ENCODE data around the gene PFKL.
A peak's percentile ranks its signal among the peaks of the same experiment; 100 is the strongest.

Gene PFKL

DNA sequence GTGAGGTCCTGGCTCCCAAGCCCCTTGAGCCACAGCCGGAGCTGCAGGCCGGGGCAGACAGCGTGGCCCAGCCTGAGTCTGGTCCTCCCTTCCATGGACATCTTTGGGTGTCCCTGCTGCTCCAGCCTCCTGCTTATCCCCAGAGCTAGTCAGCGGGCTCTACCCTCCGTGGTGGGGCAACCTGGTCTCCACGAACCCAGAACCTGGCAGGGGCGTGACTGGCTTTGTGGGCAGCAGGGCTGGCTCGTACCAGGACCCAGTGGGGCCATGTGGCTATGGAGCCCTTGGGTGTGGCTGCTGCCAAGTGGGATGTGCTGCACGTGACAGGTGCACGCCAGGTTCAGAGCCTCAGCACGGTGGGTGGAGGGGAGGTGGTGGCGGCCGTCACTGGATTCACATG, 21.0 kb downstream of the PFKL start:
- Mint-ChIP-seq H3K27me3 (no peaks in the 10 kb centered on the region), H3K36me3 (peaks cover 10% of the 10 kb centered on the region), H3K4me1 (no peaks in the 10 kb centered on the region), H3K4me3 (no peak overlapping the region), H3K27ac (no peak overlapping the region), H3K9me3 (no peaks in the 10 kb centered on the region)
- no peak for DNase-seq (ENCODE audit: low spot score in 2 of 2)
- ATAC-seq (ENCODE audit: low read depth), result no peak

DNA sequence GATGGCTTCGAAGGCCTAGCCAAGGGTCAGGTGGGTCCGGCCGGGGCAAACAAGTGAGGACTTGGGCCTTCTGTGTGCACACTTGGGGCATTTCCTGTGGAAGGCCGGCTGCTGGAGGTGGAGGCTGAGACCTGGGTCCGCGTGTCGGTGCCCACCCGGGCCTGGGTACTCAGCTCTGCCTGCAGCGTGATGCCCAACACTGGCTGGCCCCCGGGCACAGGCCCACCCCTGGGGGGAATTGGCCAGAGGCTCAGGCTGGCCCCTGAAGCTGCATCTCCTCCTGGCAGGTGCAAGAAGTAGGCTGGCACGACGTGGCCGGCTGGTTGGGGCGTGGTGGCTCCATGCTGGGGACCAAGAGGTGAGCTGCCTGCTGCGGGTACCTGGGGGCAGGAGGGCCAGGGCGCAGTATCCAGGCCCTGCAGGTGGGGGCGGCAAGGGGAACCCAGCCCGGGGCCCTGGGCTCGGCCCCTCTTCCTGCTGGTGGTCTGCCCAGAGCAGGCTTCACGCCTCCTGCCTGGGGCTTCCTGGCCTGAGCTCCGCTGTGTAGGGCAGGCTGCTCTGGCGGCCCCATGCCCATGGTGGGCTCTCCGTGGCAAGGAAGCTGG, 22.1 kb downstream of the PFKL start:
- H3K4me3 Mint-ChIP-seq, result no peak overlapping the region
- no peaks in the 10 kb centered on the region for H3K4me1 Mint-ChIP-seq
- ATAC-seq (ENCODE audit: low read depth) (no peak), DNase-seq (ENCODE audit: low spot score in 2 of 2) (no peak)
- no peaks in the 10 kb centered on the region for H3K27me3 Mint-ChIP-seq
- no peak overlapping the region for H3K27ac Mint-ChIP-seq
- H3K9me3 Mint-ChIP-seq, result no peaks in the 10 kb centered on the region
- peaks cover 7% of the 10 kb centered on the region for H3K36me3 Mint-ChIP-seq

DNA sequence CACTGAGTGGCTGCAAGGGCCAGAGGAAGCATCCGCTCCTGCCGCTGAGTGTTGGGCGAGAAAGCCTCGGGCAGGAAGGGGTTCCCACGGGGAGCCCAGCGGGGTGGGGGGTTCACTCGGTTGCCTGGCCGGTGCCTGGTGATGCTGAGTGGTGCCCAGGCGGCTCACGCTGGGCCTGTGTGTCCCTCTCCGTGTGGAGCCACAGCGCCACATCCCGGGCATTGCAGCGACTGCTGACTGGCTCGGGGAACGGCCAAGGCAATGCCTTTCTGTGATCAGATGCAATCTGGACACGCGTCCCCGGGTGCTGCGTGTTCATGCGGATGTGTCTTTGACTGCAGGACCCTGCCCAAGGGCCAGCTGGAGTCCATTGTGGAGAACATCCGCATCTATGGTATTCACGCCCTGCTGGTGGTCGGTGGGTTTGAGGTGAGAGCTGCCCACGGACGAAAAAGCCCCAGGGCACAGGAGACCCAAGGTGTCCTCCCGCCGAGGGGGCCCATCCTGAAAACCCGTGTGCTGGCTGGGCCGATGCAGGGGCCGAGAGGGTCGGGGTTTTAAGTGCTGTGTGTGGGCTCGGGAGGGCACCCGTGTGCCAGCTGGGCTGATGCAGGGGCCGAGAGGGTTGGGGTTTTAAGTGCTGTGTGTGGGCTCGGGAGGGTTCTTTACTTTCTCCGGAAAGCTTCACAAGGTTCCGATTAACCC, 22.9 kb downstream of the PFKL start:
- Mint-ChIP-seq H3K27me3 (no peaks in the 10 kb centered on the region), H3K4me1 (no peaks in the 10 kb centered on the region), H3K27ac (no peak overlapping the region), H3K36me3 (peaks cover 7% of the 10 kb centered on the region), H3K9me3 (no peaks in the 10 kb centered on the region), H3K4me3 (no peak overlapping the region)
- no peak for DNase-seq (ENCODE audit: low spot score in 2 of 2)
- ATAC-seq (ENCODE audit: low read depth), result no peak

DNA sequence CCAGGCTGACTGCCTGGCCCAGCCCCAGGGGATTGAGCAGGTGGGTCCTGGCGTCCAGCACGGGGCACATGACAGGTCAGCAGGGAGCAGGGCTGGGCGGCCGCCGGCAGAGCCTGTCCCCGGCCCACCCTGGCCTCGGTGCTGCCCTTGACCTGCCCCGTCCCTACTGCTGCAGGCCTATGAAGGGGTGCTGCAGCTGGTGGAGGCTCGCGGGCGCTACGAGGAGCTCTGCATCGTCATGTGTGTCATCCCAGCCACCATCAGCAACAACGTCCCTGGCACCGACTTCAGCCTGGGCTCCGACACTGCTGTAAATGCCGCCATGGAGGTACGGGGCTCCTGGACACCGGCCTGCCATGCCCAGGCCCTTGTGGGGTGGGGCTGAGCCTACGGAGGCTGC, 23.7 kb downstream of the PFKL start:
- no peaks in the 10 kb centered on the region for H3K9me3 Mint-ChIP-seq
- ATAC-seq (ENCODE audit: low read depth) (no peak), DNase-seq (ENCODE audit: low spot score in 2 of 2) (no peak)
- no peak overlapping the region for H3K4me3 Mint-ChIP-seq
- H3K4me1 Mint-ChIP-seq, result peaks cover 3% of the 10 kb centered on the region
- H3K27me3 Mint-ChIP-seq, result no peaks in the 10 kb centered on the region
- H3K27ac Mint-ChIP-seq, result no peak overlapping the region
- H3K36me3 Mint-ChIP-seq, result peaks cover 7% of the 10 kb centered on the region

DNA sequence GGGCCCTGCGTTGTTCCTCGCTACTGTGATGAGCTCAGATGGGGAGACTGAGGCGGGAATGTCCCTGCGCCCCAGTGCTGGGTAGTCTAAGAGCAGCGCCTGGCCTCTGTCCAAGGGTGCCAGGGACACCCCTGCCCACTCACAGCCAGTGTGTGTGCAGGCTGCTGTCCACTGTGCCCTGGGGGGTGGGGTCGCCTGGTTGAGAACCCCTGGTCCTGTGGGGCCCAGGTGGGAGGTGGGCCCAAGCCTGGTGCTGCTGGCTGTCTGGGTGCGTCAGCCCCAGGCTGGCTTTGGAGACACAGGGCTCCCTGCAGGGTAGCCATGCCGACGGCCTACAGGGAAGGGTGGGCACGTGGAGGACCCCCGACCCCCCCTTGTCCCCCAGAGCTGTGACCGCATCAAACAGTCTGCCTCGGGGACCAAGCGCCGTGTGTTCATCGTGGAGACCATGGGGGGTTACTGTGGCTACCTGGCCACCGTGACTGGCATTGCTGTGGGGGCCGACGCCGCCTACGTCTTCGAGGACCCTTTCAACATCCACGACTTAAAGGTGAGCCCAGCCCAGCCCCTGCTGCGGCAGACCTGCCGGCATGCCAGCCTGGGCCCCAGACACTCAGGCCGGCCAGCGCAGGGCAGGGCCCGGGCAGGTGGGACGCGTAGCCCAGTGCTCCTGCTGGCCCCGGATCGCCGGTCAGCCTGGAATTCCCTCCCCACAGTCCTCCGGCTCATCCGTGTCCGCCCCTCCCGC, 24.4 kb downstream of the PFKL start:
- Mint-ChIP-seq H3K9me3 (no peaks in the 10 kb centered on the region), H3K4me3 (no peak overlapping the region)

DNA sequence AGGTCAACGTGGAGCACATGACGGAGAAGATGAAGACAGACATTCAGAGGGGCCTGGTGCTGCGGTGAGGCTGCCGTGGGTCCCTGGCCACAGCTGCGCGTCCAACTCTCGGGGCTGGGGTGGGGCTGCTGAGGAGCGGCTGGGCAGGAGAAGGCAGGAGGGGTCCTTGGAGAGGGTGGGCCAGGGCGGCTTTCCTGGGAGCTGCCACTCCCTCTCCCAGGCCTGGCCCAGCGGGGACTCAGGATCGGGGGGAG, 24.9 kb downstream of the PFKL start:
- Mint-ChIP-seq H3K4me3 (no peak overlapping the region), H3K27me3 (no peaks in the 10 kb centered on the region), H3K4me1 (peaks cover 3% of the 10 kb centered on the region), H3K9me3 (no peaks in the 10 kb centered on the region), H3K36me3 (peaks cover 7% of the 10 kb centered on the region), H3K27ac (no peak overlapping the region)
- ATAC-seq (ENCODE audit: low read depth), result no peak
- no peak for DNase-seq (ENCODE audit: low spot score in 2 of 2)

More for the DNA sequence above, 24.4 kb downstream of the PFKL start:
- Mint-ChIP-seq H3K27me3 (no peaks in the 10 kb centered on the region), H3K4me1 (peaks cover 3% of the 10 kb centered on the region), H3K36me3 (peaks cover 7% of the 10 kb centered on the region), H3K27ac (no peak overlapping the region)
- DNase-seq (ENCODE audit: low spot score in 2 of 2), result no peak
- ATAC-seq (ENCODE audit: low read depth), result no peak

DNA sequence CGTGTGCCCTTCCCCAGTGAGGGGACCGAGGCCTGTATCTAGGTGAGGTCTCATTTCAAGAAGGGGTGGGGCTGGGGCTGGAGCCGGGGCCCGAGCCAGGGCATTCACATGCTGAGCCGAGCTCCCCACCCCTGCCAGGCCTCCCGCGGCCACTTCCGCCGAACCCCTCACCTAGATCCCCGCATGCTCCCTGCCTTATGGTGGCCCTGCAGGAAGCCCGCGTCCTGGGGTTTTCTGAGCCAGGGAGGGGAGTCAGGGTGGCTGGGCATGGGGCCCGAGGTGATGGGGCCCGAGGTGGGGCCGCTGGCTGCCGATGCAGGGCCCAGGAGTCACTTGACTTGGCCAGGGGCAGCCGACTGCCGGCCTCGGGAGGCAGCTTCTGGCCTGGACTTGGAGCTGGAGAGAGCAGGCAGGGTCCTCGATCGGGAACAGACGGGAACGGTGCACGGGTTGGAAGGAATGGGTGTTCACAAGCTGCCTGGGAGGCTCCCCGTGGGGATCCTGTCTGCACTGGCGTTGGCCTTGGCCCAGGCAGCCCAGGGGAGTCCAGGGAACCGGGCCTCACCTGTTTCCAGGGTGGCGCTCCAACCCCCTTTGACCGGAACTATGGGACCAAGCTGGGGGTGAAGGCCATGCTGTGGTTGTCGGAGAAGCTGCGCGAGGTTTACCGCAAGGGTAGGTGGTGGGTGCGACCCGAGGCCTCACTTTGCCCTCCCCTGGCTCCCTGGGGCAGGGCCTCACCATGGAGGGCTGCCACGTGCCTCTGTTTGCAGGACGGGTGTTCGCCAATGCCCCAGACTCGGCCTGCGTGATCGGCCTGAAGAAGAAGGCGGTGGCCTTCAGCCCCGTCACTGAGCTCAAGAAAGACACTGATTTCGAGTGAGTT, 25.8 kb downstream of the PFKL start:
- Mint-ChIP-seq H3K4me3 (no peak overlapping the region), H3K36me3 (peaks cover 7% of the 10 kb centered on the region), H3K27me3 (no peaks in the 10 kb centered on the region), H3K4me1 (peaks cover 3% of the 10 kb centered on the region), H3K27ac (no peak overlapping the region), H3K9me3 (no peaks in the 10 kb centered on the region)
- DNase-seq (ENCODE audit: low spot score in 2 of 2) (no peak), ATAC-seq (ENCODE audit: low read depth) (no peak)

DNA sequence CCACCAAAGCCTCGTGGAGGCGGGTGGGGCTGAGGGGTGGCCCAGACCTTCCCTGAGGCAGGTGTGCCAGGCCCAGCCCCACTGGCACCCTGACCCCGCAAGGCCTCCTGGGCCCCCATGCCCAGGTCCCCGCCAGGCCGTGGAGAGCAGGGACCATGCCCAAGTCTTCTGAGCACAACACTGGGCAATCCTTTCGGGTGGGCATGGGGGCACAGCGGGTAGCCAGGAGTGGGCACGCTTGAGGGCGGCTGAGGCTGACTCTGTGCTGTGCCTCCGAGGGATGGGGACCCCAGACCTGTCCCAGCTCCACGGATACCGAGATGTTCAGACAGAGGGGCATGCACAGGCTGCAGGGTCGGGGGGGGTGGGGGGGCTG, 26.4 kb downstream of the PFKL start:
- Mint-ChIP-seq H3K9me3 (no peaks in the 10 kb centered on the region), H3K27me3 (no peaks in the 10 kb centered on the region), H3K36me3 (peaks cover 7% of the 10 kb centered on the region), H3K4me1 (peaks cover 3% of the 10 kb centered on the region), H3K27ac (no peak overlapping the region), H3K4me3 (no peak overlapping the region)
- DNase-seq (ENCODE audit: low spot score in 2 of 2) (no peak), ATAC-seq (ENCODE audit: low read depth) (no peak)

DNA sequence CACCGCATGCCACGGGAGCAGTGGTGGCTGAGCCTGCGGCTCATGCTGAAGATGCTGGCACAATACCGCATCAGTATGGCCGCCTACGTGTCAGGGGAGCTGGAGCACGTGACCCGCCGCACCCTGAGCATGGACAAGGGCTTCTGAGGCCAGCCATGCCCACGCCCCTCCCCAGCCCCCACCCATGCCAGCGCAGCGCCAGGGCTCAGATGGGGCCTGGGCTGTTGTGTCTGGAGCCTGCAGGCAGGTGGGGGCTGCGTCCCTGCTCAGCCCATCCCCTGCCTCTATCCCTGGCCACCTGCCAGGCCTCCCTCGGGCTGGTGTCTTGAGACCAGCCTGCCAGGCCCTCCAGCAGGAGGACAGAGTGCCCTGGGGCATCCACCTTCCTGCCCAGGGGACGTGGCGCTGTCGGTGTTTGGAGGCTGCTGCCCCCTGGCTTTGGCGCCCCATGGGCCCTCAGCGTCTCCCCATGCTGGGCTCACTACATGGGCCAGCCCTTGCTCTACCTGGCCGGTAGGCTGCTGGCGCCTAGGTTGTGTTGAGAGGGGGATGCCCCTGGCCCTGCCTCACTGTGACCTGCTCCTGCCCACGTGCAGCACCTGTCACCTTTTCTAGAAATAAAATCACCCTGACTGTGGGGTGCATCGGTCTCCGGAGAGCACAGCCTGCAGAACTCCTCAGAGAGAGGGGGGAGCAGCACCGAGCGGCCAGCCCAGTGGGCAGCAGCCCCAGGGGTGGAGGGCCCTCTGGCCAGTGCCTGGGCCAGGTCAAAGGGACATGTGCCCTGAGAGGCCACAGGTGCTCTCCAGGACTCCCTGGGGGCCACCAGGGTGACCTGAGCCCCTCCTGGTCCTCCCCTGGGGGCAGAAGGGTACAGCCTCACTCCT, 27.1 kb downstream of the PFKL start:
- no peaks in the 10 kb centered on the region for H3K9me3 Mint-ChIP-seq
- no peak overlapping the region for H3K27ac Mint-ChIP-seq
- H3K36me3 Mint-ChIP-seq, result peaks cover 7% of the 10 kb centered on the region
- DNase-seq (ENCODE audit: low spot score in 2 of 2) (no peak), ATAC-seq (ENCODE audit: low read depth) (peak; percentile 18)
- peaks cover 3% of the 10 kb centered on the region for H3K4me1 Mint-ChIP-seq
- H3K4me3 Mint-ChIP-seq, result no peak overlapping the region
- H3K27me3 Mint-ChIP-seq, result no peaks in the 10 kb centered on the region

DNA sequence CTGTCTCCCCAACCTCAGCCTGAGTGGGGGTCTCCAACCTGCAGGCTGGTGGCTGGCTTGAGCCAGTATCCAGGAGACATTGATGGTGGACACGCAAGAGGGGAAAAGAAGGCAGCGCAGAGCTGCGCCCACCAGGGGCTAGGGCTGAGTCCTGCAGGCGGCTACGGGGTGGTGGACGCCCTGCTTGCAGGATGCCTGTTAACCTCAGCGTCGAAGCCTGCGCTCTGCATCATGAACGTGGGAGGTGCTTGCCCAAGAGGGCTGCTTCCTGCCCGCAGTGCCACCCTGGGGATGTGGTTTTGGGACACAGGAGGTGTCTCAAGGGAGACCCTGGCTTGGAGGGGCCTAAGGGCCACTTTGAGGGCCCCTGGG, 27.7 kb downstream of the PFKL start:
- H3K4me3 Mint-ChIP-seq, result no peak overlapping the region
- H3K4me1 Mint-ChIP-seq, result peaks cover 3% of the 10 kb centered on the region
- no peak for DNase-seq (ENCODE audit: low spot score in 2 of 2)
- H3K36me3 Mint-ChIP-seq, result peaks cover 7% of the 10 kb centered on the region
- no peaks in the 10 kb centered on the region for H3K27me3 Mint-ChIP-seq
- no peaks in the 10 kb centered on the region for H3K9me3 Mint-ChIP-seq
- H3K27ac Mint-ChIP-seq, result no peak overlapping the region
- ATAC-seq (ENCODE audit: low read depth), result peak; percentile 18

DNA sequence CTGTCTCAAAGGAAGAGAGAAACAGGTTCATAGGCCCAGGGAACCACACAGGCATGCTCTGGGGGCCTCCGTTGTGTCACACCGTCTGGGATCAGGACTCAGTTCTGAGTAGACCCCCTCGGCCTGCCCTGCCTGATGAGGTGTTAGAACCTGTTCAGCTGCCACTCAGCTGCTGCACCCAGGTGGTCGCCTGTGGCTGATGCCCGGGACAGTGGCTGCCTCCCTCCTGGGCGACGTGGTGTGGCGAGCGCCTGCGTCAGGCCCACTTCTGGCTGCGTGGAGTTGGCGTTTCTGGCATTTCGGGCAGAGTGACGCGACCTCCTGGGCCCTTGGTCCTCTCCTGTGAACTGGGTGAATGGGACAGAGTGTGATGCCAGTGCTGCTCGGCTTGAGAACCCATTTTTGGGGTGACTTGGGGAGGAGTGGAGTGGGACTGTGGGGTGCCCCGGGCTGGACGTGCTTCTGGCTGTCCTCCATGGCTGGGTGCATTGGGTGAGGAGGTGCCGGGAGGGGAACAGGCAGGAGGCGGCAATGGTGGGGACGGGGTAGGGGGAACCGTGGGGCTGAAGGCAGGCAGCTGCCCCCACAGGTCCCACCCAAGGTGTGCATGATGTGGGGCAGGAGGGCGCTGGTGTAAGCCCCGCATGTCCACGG, 28.5 kb downstream of the PFKL start:
- Mint-ChIP-seq H3K4me3 (no peak overlapping the region), H3K27me3 (no peaks in the 10 kb centered on the region), H3K9me3 (no peaks in the 10 kb centered on the region), H3K4me1 (peaks cover 3% of the 10 kb centered on the region), H3K36me3 (peaks cover 2% of the 10 kb centered on the region), H3K27ac (no peak overlapping the region)
- no peak for DNase-seq (ENCODE audit: low spot score in 2 of 2)
- no peak for ATAC-seq (ENCODE audit: low read depth)

DNA sequence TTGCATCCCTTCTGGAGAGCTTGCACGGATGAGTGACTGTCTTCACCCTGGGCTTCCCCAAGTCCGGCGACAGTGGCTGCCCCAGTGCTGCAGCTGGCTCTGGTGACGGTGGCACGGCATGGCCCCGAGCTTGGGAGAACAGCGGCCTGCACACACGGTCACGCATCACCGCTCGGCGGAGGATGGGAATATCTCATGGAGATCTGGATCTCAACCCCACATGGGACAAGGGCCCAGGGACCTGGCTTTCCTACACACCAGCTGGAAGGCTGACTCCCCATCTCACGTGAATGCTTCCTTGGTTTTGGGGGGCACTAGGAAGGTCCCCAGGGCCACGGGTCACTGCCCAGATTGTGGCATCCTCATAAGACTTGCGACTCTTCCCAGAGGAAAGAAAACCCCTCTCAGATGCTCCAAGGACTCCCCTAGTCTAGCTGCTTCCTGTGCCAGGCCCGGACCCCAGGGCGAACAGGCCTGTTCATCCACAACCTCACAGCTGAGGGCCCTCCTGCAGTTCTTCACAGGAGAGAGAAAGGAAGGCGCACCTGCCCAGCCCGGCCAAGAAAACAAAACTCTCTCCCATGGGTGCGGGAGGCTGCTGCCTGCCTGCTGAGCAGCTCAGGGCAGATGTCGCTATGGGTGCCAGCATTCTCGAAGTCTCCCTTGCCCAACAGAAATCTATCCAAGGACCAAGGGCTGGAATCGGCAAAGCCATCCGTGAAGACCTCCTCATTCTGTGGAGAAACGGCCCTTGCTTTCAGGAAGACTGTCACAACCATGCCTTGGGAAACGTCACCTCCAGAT, 29.4 kb downstream of the PFKL start:
- Mint-ChIP-seq H3K27ac (peak overlapping the region; percentile 31), H3K27me3 (no peaks in the 10 kb centered on the region), H3K9me3 (no peaks in the 10 kb centered on the region), H3K4me1 (peaks cover 3% of the 10 kb centered on the region), H3K4me3 (no peak overlapping the region), H3K36me3 (peaks cover 2% of the 10 kb centered on the region)
- no peak for DNase-seq (ENCODE audit: low spot score in 2 of 2)
- no peak for ATAC-seq (ENCODE audit: low read depth)
